GM04503 (cell line): Measurements from ENCODE around the gene CNTN4.

Source experiments
- DNase-seq: peaks from one replicate; pipeline ENCODE4 v3.0.0-alpha.2; 2012; ENCODE audit warnings: low read depth

The CNTN4 gene

DNA sequence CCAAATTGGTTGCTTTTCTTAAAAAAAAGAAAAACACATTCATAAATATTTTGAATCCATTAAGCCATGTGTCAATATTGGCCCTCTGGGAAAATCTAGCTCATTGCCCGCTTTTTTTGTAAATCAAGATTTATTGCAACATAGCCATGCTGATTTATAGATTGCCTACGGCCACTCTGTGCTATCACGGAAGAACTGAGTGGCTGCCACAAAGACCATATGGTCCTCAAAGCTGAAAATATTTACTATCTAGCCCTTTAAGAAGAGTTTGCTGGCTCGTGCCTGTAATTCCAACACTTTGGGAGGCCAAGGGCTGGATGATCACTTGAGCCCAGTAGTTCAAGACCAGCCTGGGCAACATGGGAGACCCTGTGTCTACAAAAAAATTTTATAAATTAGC is 965.6 kb downstream of the CNTN4 start:
- DNase-seq = no peak

DNA sequence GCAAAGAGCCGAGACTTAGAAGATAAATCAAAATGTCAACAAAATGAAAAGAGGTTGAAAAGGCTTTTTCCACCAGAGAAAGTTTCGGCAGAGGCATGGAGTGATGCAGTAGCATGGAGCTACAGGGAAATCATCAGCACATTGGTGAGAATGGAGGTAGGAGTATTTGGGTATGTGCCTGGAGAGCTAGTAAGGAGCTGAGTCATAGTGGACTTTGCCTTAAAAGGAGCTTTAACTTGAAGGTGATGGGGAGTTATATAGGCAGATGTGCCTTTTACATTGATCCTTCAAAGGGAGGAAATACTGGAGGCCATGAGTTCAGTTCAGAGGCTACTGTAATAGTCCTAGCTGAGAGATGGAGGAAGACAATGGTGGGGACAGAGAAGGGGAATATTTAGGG is 967.2 kb downstream of the CNTN4 start:
- DNase-seq = no peak

DNA sequence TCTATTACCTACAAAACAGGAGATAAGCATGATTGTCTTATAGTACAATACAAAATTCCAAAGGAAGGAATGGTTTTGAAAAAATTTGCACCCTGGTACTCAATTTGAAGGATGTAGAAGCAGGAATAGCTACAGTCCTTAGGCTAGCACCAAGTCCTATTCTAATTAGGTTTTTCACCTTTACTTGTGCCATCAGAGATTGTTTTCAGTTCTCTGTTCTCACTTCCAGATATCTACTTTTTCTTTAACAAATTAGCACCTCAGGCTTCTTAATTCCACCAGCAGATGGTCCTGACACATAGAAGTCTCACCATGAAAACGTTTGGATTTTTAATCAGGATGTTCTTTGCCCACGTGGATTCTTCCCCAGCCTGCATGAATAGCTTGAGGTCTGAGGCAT is 967.7 kb downstream of the CNTN4 start:
- DNase-seq = no peak

DNA sequence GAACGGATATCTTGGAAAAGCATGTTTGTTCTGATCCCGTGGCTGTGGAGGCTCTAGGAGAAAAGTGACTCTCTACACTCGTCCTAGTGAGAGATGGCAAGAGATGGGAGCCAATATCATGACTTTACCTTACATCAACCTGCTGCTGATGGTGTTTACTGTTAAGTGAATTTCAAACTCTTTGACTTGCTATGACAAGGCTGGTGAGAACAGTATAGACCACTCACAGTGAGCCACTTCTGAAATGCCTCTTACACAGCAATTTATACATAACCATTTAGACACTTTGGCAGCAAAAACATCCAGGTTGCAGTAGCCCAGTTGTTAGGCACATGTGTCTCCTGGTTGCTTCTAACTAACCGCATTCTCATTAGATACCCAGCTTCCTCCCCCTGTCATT is 968.2 kb downstream of the CNTN4 start:
- no peak for DNase-seq

DNA sequence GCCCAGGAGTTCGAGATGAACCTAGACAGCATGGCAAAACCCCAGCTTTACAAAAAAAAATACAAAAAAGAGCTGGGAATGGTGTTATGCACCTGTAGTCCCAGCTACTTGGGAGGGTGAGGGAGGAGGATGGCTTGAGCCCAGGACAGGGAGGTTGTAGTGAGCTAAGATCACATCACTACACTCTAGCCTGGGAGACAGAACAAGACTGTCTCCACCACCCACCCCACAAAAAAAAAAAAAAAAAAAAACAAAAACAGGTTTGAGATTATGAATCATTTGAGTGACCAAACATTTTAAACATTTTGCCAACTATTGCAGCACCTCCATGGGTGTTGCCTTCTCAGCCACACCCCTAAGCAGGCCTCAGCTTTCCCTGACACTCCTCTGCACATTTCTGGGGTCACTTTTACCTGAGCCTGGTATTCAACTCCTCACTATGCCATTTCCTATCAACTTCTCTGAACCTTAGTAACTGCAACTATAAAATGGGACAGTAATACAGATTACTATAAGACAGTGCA is 969.8 kb downstream of the CNTN4 start:
- DNase-seq = no peak

DNA sequence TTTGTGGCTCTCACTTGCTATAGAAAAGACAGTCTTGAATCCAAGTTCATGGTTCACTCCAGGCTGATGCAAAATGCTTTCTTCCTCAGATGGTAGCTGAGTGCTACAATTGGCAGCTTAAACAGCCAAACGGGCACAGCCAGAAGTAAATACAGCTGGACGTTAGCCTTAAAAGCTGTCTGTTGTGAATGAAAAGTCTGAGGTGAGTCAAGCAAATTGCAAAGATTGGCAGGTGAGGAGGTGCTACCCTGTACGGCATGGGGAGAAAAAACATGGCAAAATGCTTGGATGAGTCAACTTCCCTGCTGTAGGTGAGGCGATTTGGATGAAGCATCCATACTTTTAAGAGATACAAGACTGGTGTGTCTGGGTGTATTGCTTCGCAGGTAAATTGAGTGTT is 971.1 kb downstream of the CNTN4 start:
- DNase-seq = no peak

DNA sequence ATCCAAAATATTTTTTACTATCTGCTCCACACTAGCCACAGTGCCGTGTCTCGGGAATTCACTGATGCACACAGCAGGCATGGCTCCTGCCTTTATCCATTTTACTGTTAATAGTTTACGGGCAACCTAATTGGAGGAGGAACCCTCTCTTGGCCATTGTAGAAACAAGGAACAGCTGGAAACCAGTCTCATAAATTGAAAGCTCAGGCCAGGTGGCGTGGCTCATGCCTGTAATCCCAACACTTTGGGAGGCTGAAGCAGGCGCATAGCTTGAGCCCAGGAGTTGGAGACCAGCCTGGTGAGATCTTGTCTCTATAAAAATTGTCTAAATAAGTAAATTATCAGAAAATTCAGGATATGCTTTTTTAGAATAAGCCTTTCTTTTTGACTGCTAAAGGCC is 972.5 kb downstream of the CNTN4 start:
- DNase-seq = no peak

DNA sequence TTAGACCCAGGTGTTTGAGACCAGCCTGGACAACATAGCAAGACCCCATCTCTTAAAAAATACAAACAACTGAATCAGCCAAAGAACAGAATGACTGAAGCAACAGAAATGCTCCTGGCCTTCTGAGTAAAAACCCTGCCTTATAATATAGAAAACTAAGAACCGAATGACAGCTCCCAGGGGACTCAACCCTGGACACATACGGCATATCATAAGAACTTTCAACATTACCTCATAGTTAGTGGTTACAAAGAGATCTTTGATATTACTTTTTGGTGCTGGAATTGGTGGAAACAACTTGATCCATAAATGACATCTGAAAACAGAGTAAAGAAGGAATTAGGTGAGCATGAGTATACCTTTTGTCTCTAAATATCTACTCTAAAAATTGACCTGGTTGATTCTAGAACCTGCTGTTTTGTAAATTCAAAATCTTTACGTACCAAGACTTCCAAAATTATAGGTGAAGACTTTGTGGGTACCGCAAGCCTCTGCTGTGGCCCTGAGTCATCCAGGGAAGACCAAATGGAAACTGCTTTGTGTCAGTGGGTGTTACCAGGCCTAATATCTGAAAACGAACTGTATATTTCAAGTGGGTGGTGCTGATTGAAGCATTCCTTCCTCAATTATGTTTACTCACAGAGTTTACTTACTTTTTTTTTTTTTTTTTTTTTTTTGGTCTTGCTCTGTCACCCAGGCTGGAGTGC is 976.0 kb downstream of the CNTN4 start:
- DNase-seq = no peak

DNA sequence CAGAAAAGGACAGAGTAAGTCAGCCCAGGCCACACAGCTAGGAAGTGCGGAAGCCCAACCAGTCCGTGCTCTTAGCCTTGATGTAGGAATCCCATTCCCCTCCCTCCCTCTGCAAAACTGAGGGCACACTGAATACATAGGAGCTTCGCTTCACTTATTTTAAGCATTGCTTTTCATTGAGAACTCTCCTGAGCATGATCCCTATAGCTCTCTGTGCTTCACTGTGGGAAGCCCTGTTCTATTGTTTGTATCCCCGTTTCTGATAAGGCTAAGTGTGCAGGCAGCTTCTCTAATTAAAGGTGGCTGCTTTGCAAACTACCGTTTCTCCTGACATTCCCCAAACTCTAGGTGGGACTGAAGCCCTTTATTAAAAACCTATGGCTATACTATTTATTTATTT is 981.6 kb downstream of the CNTN4 start:
- DNase-seq = no peak

DNA sequence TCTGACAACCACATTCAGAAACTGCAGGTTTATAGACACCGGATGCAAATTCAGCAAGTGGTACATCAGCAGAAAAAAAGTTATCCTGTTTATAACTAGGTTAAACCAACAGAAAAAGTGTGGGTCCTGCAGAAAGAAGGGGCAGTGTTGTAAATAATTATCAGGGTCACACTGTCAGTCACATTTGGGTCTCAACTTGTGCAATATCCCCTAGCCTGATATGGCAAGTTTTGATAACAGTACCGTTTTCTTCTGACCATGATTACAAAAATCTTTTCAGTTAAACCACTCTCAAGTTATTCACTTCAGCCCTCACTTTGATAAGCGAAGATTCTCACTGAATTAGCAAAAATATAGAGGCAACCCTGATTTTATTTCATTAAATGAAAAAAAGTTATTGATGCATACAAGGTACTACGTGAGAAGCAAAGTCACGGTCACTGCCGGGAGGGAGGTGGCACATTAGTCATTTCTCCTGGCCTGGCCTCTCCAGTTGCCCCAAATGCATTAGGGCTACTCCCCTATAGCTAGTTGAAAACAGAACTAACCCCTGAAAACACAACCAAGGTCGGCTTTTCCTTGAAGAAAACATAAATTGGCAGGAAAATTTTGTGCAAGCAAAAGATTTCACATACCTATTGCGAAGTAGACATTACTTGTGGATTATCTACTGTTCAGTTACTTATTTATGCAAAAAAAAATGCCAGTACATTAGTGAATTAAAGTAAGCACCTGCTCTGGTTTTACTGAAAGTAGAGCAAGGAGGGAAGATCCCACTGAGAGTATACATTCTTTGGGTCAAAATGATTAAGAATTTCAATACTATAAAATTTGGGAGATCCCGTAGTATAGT is 982.9 kb downstream of the CNTN4 start:
- DNase-seq = no peak

DNA sequence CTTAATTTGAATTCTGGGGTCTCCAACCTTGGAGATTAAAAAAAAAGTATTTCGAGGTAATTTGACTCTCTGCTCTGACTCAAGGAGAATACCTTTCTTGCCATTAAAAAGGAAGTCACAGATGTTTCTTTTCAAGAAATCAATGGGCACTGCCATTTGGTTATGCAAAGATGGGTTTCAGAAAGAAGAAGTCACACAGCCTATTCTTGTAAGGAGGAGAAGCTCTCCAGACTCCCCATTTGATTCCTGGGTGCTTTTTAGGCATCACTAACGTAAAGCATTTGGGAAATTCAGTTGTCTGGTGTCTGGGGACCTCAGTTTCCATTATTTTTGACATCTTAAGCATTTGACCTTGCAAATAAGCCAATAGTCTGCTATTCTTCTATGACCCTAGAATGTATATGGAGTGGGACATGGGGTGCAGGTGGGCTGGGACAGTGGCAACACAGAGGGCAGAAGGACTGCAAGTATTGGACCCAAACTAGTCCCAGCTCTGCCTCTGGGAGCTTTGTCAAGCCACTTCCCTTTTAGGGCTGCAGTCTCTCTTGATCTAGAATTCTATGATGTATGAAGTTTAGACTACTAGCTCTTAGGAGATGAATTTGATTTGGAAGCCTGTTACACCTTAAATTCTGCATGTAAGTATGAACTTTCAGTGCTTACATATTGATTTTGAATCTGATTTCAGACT is 983.7 kb downstream of the CNTN4 start:
- no peak for DNase-seq

DNA sequence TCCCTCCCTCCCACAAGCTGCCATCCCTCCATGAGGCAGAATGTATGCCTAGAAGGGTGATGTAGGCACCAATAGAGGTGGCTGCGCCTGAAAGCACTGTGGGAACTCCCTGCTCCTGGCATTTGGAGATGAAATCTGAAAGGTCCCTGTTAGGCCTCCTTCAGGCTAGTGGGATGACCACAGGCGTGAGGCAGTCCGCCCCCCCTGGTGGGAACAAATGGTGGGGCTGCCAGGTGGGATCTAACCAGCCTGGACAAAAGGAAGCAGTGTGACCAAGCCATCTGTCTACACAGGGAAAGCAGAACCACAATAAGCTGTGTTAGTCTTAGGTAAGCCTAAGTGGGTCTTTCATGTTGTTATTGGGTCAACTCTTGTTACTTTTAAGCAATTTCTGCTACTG is 986.2 kb downstream of the CNTN4 start:
- DNase-seq = no peak

DNA sequence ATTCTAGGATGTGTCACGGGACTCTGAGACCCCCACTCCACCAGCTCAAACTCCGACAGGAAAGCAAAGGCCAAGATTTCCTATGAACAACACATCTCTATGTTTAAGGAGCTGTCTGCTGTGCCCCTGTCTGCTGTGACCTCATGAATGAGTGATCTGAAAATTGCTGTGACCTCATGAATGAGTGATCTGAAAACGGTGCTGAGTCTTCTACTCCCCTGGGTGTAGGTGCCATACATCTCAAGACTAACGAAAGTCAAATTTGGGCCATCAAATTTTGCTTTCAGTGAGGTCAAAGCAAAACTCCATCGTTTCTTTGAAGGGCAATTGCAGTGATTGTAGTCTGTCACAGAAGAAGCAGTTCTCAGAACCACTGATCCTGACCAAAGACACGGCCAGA is 987.1 kb downstream of the CNTN4 start:
- DNase-seq = no peak

DNA sequence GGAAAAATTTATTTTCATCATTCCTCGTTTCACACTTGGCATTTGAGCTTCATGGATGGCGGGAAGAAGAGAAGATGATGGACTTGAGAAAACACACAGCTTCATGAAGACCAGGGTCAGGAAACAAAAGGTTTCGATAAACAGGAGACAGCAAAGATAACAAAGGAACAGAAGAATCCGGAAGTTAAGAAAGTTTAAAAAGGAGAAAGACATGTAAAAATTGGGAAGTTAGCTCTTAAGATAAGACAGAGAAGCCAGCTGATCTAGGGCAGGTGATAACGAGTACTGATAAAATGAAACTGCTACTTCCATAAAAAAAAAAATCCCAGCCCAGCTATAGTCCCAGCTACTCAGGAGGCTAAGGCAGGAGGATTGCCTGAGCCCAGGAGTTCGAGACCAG is 987.6 kb downstream of the CNTN4 start:
- no peak for DNase-seq

DNA sequence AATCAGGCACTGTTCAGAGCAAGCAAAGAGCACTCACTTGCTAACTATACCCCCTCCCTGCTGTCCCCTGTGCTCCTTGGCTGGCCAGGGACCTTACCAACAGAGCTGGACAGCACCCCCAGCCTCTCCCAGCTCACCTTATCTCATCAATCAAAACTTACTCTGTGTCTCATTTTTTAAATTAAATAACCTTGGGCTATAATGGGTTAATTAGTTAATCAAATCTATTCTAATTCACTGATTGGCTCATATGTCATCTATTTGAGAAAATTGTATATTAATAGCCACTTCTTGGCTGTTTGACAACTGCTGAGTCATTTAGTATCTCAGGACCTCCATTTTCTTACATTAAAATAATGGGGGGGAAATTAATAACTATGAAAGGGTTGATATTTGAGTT is 988.6 kb downstream of the CNTN4 start:
- DNase-seq = no peak

DNA sequence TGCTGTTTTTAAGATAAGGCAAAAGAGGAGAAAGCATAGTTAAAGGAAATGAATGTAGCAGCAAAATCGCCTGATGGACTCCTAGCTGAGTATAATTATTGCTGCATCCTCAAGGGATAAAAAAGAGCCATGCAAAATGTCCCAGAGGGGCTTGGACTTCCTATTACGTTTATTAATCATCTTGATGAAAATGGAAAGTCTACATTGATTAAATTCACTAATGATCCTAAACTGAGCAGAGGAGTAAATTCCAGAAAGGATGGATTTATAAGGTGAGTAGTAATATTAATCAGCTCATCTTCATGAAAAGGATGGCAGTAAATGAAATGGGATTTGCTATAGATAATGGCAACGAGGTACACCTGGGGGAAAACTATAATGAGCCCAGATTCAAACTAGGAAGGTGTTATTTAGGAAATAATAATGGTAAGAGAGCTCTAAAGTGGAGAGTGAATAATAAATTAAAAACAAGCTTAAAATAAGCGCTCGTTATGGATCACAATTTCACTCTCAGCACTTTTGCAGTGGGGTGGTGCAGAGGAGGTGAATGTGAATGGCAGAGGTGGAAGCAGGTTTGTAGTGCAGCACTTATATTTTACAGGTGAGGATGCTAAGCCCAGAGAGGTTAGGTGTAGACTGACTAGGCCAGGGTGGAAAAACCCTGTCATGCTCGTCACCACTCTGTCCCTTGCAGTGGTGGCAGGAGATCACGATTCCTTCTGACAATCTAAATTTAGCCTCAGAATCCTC is 989.2 kb downstream of the CNTN4 start:
- DNase-seq = no peak

DNA sequence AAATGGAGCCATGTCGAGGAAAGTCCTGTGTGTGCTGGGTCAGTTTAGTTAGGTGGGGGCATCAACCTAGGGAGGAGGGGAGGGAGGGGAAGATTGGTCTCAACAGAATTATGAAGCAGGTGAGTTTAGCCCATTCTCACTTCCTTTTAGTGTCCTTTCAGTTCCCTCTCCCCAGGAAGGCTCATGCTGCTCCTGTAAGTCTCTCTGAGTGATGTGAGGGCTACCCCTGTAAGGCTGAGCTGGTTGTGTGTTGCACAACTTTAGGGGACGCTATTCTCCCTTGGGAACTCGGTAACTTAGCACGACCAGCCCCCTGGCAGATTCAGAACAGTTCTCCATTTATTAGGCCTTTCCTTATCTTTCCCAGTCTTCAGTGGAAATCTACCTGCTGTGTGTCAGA is 990.4 kb downstream of the CNTN4 start:
- no peak for DNase-seq

DNA sequence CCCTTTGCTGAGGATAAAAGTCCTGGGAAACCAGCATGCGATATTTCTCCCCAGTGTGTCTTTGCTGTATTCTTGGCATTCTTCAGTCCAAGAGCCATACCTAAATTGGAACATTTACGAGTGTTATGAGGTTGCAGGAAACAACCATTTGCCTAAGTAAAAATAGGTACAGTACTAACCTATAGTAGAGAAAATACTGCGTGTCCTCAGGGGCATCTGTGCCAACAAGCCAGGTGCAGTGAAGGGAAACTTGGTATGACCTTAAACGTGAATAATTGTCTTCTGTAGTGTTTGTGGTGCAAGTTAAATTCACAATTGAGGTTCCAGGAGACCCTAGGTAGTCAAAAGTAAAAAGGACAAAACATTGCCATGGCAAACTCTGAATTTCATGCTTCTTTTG is 999.3 kb downstream of the CNTN4 start:
- DNase-seq = no peak

DNA sequence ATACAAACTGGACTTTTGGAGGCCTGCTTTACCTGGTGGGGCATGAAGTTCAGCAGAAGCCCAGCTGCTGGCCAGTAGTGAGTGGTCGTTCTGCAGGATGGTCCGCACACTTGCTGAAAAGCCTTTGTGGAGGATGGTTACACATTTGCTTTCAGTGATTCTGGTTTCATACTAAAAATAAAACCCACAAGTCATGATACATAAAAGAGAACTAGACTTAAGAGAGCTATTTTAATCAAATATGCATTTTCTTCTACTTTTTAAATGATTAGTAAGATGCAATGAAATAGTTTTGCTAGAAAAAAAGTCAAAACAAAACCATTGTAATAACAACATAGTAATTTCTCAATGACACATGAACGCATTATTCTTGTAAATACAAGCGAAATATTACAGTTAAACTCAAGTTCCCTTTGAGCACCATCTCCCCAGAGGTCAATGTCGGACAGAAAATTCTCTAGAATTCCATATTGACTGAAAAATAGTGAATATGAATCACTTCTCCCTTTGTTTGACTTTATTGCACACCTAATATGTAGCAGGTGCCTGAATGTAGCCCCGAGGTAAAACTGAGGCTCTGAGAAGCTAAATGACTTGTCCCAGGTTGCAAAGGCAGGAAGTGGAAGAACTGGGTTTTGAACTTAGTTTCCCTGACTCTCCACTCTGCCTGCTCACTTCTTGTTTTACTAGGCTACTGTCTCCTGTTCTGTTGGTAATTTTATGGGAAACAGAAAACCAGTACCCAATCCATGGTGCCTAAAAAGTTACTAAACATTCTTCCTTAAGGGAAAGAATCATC is 1003.2 kb downstream of the CNTN4 start:
- DNase-seq = no peak

DNA sequence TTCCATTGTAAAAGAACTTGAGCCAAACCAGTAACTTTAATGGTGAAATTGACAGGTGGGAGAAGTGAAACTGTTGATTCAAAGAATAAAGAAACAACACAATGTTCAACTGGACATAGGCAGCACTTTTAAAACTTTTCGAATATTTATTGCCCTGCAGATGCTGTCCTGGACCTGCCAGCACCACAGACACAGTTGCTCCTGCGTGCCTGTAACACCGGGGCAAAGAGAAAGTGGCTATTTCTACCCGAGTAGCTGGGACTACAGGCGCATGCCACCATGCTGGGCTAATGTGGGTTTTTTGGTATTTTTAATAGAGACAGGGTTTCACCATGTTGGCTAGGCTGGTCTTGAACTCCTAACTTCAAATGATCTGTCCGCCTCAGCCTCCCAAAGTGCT is 1004.1 kb downstream of the CNTN4 start:
- no peak for DNase-seq

DNA sequence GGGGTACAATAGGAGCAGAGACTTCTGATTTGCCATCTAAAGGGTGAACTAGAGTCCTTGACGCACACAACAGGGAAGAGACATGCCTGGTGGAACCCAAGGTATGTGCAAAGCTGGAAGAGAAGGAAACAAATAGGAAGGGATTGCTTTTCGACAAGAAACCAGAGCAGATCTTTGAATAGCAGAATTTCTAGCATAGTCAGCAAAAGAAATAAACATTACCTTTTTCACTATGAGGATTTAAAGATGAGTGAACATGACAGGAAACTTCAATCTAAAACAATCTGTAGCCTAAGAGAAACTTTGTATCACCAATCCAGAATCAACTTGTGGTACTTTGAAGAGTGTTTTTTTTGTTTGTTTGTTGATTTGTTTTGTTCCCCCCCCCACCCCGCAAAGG is 1006.6 kb downstream of the CNTN4 start:
- DNase-seq = no peak
